ENCODE results near the gene DNAH12. TPM values are rescaled to one million over a fixed set of nuclear protein-coding genes. Genes with fewer than 3 reads are reported as not detected.

The DNAH12 gene
- total and polyA plus RNA-seq, 2 donors (not counting 3 experiments of a cell fraction or from before 2014, with no cell fraction given) = 0.06 to 0.20 TPM

- dilution Hi-C loops (cut with MboI; ENCODE audit: extremely low pct_ligation_motif_present, low sequenced_read_pairs) = no loop called here
- TF ChIP-seq JUN (IDR thresholded peaks at IDR 0.05; ENCODE audit: borderline replicate concordance, insufficient read depth, insufficient read length, low read depth) = no peak
- no peak for TF ChIP-seq MAX (IDR thresholded peaks at IDR 0.05; ENCODE audit: insufficient read depth, insufficient read length)
- no peak for TF ChIP-seq EZH2 (IDR thresholded peaks at IDR 0.05; ENCODE audit: borderline replicate concordance, low read depth, low read length, severe bottlenecking)
- no peak for TF ChIP-seq MYC (IDR thresholded peaks at IDR 0.05; ENCODE audit: low read depth, low read length)
- no peak for TF ChIP-seq FOS (IDR thresholded peaks at IDR 0.05; ENCODE audit: borderline replicate concordance, insufficient read depth, low read length)
- TF ChIP-seq CTCF (IDR thresholded peaks at IDR 0.05; ENCODE audit: extremely low read depth in 1 of 2, insufficient read depth in 1 of 2, low read depth in 1 of 2, low read length in 2 of 2) = no peak
- TF ChIP-seq POLR2AphosphoS5 (IDR thresholded peaks at IDR 0.05; ENCODE audit: insufficient read depth, low read depth, low read length) = no peak
- TF ChIP-seq GATA2 (IDR thresholded peaks at IDR 0.05; ENCODE audit: insufficient read depth, insufficient read length, low read depth, low read length) = no peak
- H3K4me2 ChIP-seq (ENCODE audit: insufficient read depth, low read length) = no peak overlapping the region
- no peaks in the 10 kb centered on the region for H3K9me3 ChIP-seq (replicated peaks; ENCODE audit: control insufficient read depth, insufficient read depth, low read length)
- no peaks in the 10 kb centered on the region for H4K20me1 ChIP-seq (replicated peaks; ENCODE audit: control insufficient read depth, extremely low read depth, insufficient read depth, low read length)
- H3K36me3 ChIP-seq (ENCODE audit: control insufficient read depth in 2 of 2, extremely low read depth in 1 of 2, insufficient read depth in 2 of 2, low read length in 2 of 2) = no peaks in the 10 kb centered on the region
- intact Hi-C loops (cut with micrococcal nuclease) = no loop called here
- H3K27ac ChIP-seq (ENCODE audit: insufficient read depth, low read depth, low read length) = no peak overlapping the region
- no peak for DNase-seq (ENCODE audit: low read depth, low spot score)
- no peaks in the 10 kb centered on the region for H3K4me1 ChIP-seq (ENCODE audit: control insufficient read depth, extremely low read depth, insufficient read depth, low read length)
- no peak overlapping the region for H2AFZ ChIP-seq (ENCODE audit: low read depth, low read length)
- H3K9ac ChIP-seq (replicated peaks; ENCODE audit: extremely low read depth, insufficient read depth, low read length) = no peak overlapping the region
- H3K79me2 ChIP-seq (ENCODE audit: control insufficient read depth, insufficient read depth, low read length) = no peaks in the 10 kb centered on the region
- no peak overlapping the region for H3K4me3 ChIP-seq (replicated peaks in 1 of 3; ENCODE audit: insufficient read depth in 1 of 3, low read depth in 1 of 3, low read length in 3 of 3)
- POLR2A ChIA-PET = no interaction called here
- H3K27me3 ChIP-seq (ENCODE audit: control insufficient read depth in 2 of 2, insufficient read depth in 2 of 2, low read length in 2 of 2) = no peaks in the 10 kb centered on the region
- CTCF ChIA-PET = interaction anchor here (3.3 kb wide), 1 partner anchor 12 kb away, joined by 15 read pairs; no protein-coding TSS in a partner anchor
- BruUV-seq (replicated peaks) = no TSS peak
- no peak for FAIRE-seq
- H3K9me1 ChIP-seq (replicated peaks; ENCODE audit: control insufficient read depth, extremely low read depth, insufficient read depth, low read length) = no peaks in the 10 kb centered on the region
These were observed 134.7 kb downstream of the DNAH12 start for GRCh38 chr3:57409471-57409870.
